ENCODE data around the gene CES4A.
"Not testable (repeated sequence)": the region's sequence is repeated elsewhere in the genome, so short reads cannot be mapped to it uniquely, and the experiment has no call there.

Gene CES4A

DNA sequence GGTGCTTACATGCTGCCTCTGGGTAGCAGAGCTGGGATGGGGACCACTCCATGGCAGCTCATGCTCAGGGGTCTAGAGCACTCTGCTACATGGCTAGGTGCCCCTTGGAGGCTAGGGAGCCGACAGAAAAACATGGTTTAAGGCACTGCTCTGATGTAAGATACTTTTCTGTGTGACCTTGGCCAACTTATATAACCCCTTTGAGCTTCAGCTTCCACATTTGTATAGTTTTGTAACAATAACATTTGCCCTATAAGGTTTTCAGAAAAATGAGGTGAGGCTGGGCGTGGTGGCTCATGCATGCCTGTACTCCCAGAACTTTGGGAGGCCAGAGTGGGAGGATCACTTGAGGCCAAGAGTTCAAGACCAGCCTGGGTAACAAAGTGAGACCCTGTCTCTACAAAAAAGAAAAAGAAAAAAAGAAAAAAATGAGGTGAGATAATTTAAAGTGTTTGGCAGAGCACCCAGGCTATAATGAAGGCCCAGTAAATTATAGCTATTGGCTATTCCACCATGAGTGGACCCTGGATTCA, 3.2 kb downstream of the CES4A start:
- TF ChIP-seq, protein P1, sequence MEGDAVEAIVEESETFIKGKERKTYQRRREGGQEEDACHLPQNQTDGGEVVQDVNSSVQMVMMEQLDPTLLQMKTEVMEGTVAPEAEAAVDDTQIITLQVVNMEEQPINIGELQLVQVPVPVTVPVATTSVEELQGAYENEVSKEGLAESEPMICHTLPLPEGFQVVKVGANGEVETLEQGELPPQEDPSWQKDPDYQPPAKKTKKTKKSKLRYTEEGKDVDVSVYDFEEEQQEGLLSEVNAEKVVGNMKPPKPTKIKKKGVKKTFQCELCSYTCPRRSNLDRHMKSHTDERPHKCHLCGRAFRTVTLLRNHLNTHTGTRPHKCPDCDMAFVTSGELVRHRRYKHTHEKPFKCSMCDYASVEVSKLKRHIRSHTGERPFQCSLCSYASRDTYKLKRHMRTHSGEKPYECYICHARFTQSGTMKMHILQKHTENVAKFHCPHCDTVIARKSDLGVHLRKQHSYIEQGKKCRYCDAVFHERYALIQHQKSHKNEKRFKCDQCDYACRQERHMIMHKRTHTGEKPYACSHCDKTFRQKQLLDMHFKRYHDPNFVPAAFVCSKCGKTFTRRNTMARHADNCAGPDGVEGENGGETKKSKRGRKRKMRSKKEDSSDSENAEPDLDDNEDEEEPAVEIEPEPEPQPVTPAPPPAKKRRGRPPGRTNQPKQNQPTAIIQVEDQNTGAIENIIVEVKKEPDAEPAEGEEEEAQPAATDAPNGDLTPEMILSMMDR (IDR thresholded peaks at IDR 0.05; ENCODE audit: low read depth, low read length) = no peak
- H3K4me3 ChIP-seq (replicated peaks in 1 of 2; ENCODE audit: low read depth in 2 of 2, low read length in 2 of 2) = no peak overlapping the region
- no peak for DNase-seq (ENCODE audit: low read depth in 2 of 2)

DNA sequence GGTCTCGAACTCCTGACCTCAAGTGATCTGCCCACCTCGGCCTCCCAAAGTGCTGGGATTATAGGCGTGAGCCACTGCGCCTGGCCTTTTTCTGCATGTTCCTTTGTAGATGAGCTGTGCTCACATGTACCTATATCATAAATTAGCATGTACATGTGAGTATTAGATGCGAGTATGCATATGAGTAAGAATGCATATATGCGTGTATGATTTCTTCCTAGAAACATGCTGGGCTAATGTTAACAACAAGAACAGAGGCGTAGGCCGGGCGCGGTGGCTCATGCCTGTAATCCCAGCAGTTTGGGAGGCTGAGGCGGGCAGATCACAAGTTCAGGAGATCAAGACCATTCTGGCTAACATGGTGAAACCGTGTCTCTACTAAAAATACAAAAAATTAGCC, 5.2 kb downstream of the CES4A start:
- DNase-seq (ENCODE audit: low read depth in 2 of 2); H3K4me3 ChIP-seq (replicated peaks in 1 of 2; ENCODE audit: low read depth in 2 of 2, low read length in 2 of 2): not testable (repeated sequence)

DNA sequence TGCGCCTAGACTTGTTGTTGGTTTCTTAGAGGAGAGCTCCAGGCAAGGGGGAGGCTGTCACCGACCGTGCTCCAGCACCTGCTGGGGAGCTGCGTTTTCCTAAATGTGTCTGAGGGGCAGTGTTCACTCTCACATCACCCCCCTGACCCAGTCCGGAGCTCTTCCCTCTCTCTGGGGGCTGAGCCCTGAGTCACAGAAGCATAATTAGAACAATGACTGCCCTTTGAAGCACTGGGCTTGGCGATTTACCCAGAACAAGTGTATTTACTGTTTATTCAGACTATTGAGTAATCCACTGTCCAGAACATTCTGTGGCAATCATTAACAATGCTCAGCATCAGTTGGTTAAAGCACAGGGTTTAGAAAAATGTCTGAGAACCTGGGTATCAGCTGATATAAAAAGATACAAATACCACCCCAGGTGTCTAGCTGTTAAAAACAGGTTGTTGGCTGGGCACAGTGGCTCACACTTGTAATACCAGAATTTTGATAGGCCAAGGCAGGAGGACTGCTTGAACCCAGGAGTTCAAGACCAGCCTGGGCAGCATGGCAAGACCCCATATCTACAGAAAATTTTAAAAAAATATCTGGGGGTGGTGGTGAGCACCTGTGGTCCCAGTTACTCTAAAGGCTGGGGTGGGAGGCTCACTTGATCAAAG, 8.1 kb downstream of the CES4A start:
- DNase-seq (ENCODE audit: low read depth in 2 of 2) = peak; percentile 79 to 95

DNA sequence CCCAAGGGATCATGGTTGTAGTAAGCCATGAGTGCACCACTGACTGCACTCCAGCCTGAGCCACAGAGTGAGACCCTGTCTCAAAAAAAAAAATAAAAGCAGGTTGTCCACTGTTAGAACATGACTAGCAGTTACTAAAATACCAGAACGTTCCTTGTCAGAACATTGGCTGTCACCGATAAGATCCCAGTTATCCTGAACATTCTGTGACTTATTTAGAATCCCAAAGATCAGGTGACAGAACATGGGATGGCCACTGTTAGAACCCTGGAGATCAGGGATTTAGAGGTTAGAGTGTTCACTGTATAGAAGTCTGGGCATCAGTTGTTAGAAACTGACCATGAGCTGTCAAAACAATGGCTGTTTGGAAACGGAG, 8.6 kb downstream of the CES4A start:
- H3K4me3 ChIP-seq (replicated peaks in 1 of 2; ENCODE audit: low read depth in 2 of 2, low read length in 2 of 2) = no peak overlapping the region
- TF ChIP-seq, protein P1 (IDR thresholded peaks at IDR 0.05; ENCODE audit: low read depth, low read length) = no peak

More for the DNA sequence above, 8.1 kb downstream of the CES4A start:
- H3K4me3 ChIP-seq (replicated peaks in 1 of 2; ENCODE audit: low read depth in 2 of 2, low read length in 2 of 2) = no peak overlapping the region
- TF ChIP-seq, protein P1 (IDR thresholded peaks at IDR 0.05; ENCODE audit: low read depth, low read length) = no peak

DNA sequence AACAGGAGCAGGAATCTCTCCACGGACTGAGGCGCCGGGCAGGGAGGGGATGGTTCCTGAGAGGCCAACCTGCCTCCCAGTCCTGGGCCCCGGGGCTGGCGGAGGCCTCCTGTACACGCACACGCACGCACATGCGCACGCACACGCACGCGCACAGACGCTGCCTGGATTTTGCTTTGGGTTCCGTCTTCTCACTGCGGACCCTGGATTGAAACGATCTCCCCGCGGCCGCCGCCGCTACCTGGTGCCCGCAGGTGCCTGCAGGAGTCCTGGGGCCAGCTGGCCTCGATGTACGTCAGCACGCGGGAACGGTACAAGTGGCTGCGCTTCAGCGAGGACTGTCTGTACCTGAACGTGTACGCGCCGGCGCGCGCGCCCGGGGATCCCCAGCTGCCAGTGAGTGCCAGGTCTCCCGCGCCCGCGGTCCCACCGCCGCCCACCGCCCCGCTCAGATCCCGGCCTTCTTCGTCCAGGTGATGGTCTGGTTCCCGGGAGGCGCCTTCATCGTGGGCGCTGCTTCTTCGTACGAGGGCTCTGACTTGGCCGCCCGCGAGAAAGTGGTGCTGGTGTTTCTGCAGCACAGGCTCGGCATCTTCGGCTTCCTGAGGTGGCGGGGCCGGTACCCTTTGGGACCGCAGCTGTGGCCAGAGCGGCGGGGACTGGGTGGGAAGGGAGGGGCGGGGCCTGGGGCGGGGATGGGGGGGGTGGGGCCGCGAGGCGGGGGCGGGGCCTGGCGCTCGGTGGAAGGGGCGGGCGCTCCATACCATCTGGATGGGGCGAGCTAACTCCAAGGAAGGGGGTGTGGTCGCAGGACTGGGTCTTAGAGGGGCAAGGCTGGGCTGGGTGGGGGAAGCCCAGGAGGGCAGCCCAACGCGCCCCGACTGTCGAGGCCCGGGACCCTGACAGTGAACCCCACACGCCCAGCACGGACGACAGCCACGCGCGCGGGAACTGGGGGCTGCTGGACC, 12.3 kb downstream of the CES4A start:
- H3K4me3 ChIP-seq (replicated peaks in 1 of 2; ENCODE audit: low read depth in 2 of 2, low read length in 2 of 2) = peak overlapping the region; percentile 48 to 55
- TF ChIP-seq, protein P1 (IDR thresholded peaks at IDR 0.05; ENCODE audit: low read depth, low read length) = no peak
- peak in 1 of 2 donors; percentile 43 for DNase-seq (ENCODE audit: low read depth in 2 of 2)

More for the DNA sequence above, 8.6 kb downstream of the CES4A start:
- no peak for DNase-seq (ENCODE audit: low read depth in 2 of 2)

- TF ChIP-seq, protein P1 (IDR thresholded peaks at IDR 0.05; ENCODE audit: low read depth, low read length) = no peak
- no peak overlapping the region for H3K4me3 ChIP-seq (replicated peaks in 1 of 2; ENCODE audit: low read depth in 2 of 2, low read length in 2 of 2)
- DNase-seq (ENCODE audit: low read depth in 2 of 2) = peak in 1 of 2 donors; percentile 64
Observed at GRCh38 chr16:67001726-67002125, 13.3 kb downstream of the CES4A start.
